Adipose tissue (tissue), 3 donors: Measurements from ENCODE around the gene PPP1CC. TPM values are rescaled to one million over a fixed set of nuclear protein-coding genes. Genes with fewer than 3 reads are reported as not detected.

Source experiments
- H3K27ac ChIP-seq: one replicate; pipeline ENCODE4 v1.5.1; 2013; ENCODE audit warnings: low read depth, low read length
- WGBS, 3 donors: extraction: QIAGEN DNeasy Blood & Tissue Kit; methylation state at CpG; one replicate each; pipeline ENCODE4 v1.1.7; 2013; 5-methylcytosine and 5-hydroxymethylcytosine counted together
- polyA plus RNA-seq, 3 donors: library from polyadenylated mRNA; stranded (reverse); fragments of 200-250 nt; gene quantifications; one replicate each; pipeline ENCODE4 v1.2.3, GENCODE V29; 2013
- donor health status: healthy with polysubstance abuse.
- donor health status: Bipolar disorder and iron deficiency.
- donor health status: healthy.

The PPP1CC gene
- polyA plus RNA-seq, 3 donors: 58.1 to 92.9 (median 59.2) TPM

DNA sequence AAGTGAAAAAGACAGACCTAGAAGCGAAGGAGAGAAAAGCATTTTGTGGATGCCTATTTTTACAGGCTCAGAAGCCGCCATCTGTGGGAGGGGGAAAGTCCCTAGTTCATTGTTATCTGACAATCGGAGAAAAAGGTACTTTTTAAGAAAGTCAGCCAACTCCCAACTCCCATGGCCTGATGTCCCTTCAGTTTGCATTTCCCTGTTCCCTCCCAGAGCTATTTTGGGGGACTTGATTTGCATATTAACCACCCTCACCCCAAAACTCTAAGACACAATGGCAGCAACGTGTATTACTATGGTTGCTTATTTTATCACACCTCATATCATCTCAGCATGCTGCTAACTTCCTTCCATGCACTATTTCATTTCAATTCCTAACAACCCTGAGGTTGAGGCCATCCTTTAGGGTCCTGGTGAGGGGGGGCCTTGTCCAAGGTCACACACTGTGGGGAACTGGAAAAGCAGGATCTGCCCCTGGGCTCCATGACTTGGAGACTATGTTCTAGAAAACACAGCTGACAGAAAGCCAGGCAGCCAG lies 72.5 kb downstream of the PPP1CC start:
- no peak overlapping the region for H3K27ac ChIP-seq

More for the DNA sequence above, 72.5 kb downstream of the PPP1CC start:
- WGBS, 3 donors: 53 to 61% (median 57%) methylated on average over 4 of the region's 4 CpGs

Other genes with a start within 250 kb of the PPP1CC start
- gene VPS29, start 240.8 kb downstream of the PPP1CC start, polyA plus RNA-seq: 100 to 1,000 TPM in 2 of 3 donors, 10 to 100 TPM in 1; 64.0 to 163 (median 146) TPM
- gene RAD9B, start 240.6 kb downstream of the PPP1CC start, polyA plus RNA-seq: under 1 TPM; 0.09 to 0.56 (median 0.13) TPM
- 10 to 100 TPM in 2 of 3 donors, 1 to 10 TPM in 1; 6.9 to 21.9 (median 11.7) TPM for gene PPTC7, start 159.6 kb downstream of the PPP1CC start, polyA plus RNA-seq
- gene TCTN1, start 128.8 kb downstream of the PPP1CC start, polyA plus RNA-seq: 10 to 100 TPM in 2 of 3 donors, 1 to 10 TPM in 1; 9.5 to 14.3 (median 13.7) TPM
- 1 to 10 TPM; 1.3 to 6.7 (median 4.7) TPM for gene HVCN1, start 53.8 kb downstream of the PPP1CC start, polyA plus RNA-seq
- gene CCDC63, start 104.1 kb upstream of the PPP1CC start, polyA plus RNA-seq: not detected
- 10 to 100 TPM in 2 of 3 donors, 1 to 10 TPM in 1; 1.5 to 20.0 (median 10.7) TPM for gene MYL2, start 177.7 kb upstream of the PPP1CC start, polyA plus RNA-seq